GM06990 (cell line): ENCODE data around the gene ACTR10.

Experiments used
- DNase-seq: peaks from one replicate; pipeline ENCODE4 v3.0.0-alpha.2; 2011; ENCODE audit not compliant: insufficient read length; ENCODE audit errors: extremely low read depth
- H3K27me3 ChIP-seq: replicated peaks from 2 replicates; pipeline ENCODE4 v1.6.0; 2011; ENCODE audit warnings: low read length; ENCODE audit not compliant: control insufficient read depth, insufficient read depth
- H3K36me3 ChIP-seq: 2 replicates; pipeline ENCODE4 v1.5.1; 2011; ENCODE audit warnings: low read length; ENCODE audit not compliant: control insufficient read depth, insufficient read depth
- H3K4me3 ChIP-seq: replicated peaks from 2 replicates; pipeline ENCODE4 v1.5.1; 2011; ENCODE audit warnings: low read depth, mild to moderate bottlenecking, control low read depth, low read length
- TF ChIP-seq, protein P1 (sequence below): IDR thresholded peaks from 2 replicates; pipeline ENCODE4 v1.5.1; 2011; ENCODE audit warnings: low read length, control low read depth, mild to moderate bottlenecking, inconsistent platforms; ENCODE audit not compliant: insufficient read depth, poor library complexity, severe bottlenecking

Gene ACTR10

DNA sequence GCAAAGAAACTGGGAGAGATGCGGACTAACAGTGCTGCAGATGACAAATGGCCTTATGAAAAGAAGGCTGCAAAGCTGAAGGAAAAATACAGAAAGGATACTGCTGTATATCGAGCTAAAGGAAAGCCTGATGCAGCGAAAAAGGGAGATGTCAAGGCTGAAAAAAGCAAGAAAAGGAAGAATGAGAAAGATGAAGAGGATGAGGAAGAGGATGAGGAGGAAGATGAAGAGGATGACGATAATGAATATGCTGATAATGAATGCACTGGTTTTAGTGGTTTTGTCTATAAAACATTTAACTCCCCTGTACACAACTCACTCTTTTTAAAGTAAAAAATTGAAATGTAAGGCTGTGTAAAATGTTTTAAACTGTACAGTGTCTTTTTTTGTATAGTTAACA lies 85.2 kb downstream of the ACTR10 start:
- TF ChIP-seq, protein P1, sequence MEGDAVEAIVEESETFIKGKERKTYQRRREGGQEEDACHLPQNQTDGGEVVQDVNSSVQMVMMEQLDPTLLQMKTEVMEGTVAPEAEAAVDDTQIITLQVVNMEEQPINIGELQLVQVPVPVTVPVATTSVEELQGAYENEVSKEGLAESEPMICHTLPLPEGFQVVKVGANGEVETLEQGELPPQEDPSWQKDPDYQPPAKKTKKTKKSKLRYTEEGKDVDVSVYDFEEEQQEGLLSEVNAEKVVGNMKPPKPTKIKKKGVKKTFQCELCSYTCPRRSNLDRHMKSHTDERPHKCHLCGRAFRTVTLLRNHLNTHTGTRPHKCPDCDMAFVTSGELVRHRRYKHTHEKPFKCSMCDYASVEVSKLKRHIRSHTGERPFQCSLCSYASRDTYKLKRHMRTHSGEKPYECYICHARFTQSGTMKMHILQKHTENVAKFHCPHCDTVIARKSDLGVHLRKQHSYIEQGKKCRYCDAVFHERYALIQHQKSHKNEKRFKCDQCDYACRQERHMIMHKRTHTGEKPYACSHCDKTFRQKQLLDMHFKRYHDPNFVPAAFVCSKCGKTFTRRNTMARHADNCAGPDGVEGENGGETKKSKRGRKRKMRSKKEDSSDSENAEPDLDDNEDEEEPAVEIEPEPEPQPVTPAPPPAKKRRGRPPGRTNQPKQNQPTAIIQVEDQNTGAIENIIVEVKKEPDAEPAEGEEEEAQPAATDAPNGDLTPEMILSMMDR, result no peak
- no peak overlapping the region for H3K4me3 ChIP-seq
- no peak for DNase-seq

More for the DNA sequence above, 85.2 kb downstream of the ACTR10 start:
- H3K27me3 ChIP-seq, result no peaks in the 10 kb centered on the region
- H3K36me3 ChIP-seq, result peaks cover 5% of the 10 kb centered on the region
